Keratinocyte (primary cell): Measurements from ENCODE around the gene DIDO1. TPM values are rescaled to one million over a fixed set of nuclear protein-coding genes. Genes with fewer than 3 reads are reported as not detected.

ENCODE experiments used
- DNase-seq: peaks from one replicate; pipeline ENCODE4 v3.0.0-alpha.2; 2011; ENCODE audit warnings: low read depth, missing footprints, low spot score
- FAIRE-seq: peaks from 2 replicates; lab custom pipeline; 2011; peaks lifted over from hg19 to GRCh38; lab: Jason Lieb, UNC
- H2AFZ ChIP-seq: 2 replicates; pipeline ENCODE4 v1.6.0; 2012; ENCODE audit warnings: low read length, control low read depth, inconsistent platforms; ENCODE audit not compliant: control insufficient read depth
- H3K27ac ChIP-seq: 2 replicates; pipeline ENCODE4 v1.5.1; 2011; ENCODE audit warnings: low read length; ENCODE audit not compliant: control insufficient read depth, insufficient read depth
- H3K27me3 ChIP-seq: 3 replicates; pipeline ENCODE4 v1.6.0; 2011; ENCODE audit warnings: low read length; ENCODE audit not compliant: control insufficient read depth, insufficient read depth; ENCODE audit errors: extremely low read depth
- H3K36me3 ChIP-seq, 2 experiments: 2 replicates in 1 of 2; 3 replicates in 1 of 2; pipeline ENCODE4 v1.5.1; 2011; ENCODE audit warnings: low read length in 2 of 2, mild to moderate bottlenecking in 1 of 2; ENCODE audit not compliant: control insufficient read depth in 2 of 2, insufficient read depth in 2 of 2; ENCODE audit errors: extremely low read depth in 1 of 2
- H3K4me1 ChIP-seq: 3 replicates; pipeline ENCODE4 v1.5.1; 2011; ENCODE audit warnings: low read length; ENCODE audit not compliant: control insufficient read depth, insufficient read depth; ENCODE audit errors: extremely low read depth
- H3K4me2 ChIP-seq: 3 replicates; pipeline ENCODE4 v1.6.0; 2011; ENCODE audit warnings: low read depth, low read length; ENCODE audit not compliant: control insufficient read depth, insufficient read depth; ENCODE audit errors: extremely low read depth
- H3K4me3 ChIP-seq, 3 experiments: fragments of 200-600 bp in 1 of 3; sonication (generic) in 1 of 3; 2 replicates in 2 of 3; 3 replicates in 1 of 3; pipeline ENCODE4 v1.5.1; 2011 to 2016; ENCODE audit warnings: low read length in 3 of 3, mild to moderate bottlenecking in 3 of 3, control low read depth in 2 of 3, inconsistent platforms in 1 of 3, low read depth in 1 of 3, mixed read lengths in 1 of 3, mixed run types in 1 of 3, moderate library complexity in 1 of 3; ENCODE audit not compliant: control insufficient read depth in 2 of 3, insufficient read depth in 2 of 3; ENCODE audit errors: extremely low read depth in 1 of 3
- H3K79me2 ChIP-seq: 2 replicates; pipeline ENCODE4 v1.6.0; 2012; ENCODE audit warnings: low read length; ENCODE audit not compliant: control insufficient read depth, insufficient read depth
- H3K9ac ChIP-seq: 3 replicates; pipeline ENCODE4 v1.6.0; 2011; ENCODE audit warnings: low read length; ENCODE audit not compliant: control insufficient read depth, insufficient read depth; ENCODE audit errors: extremely low read depth
- H3K9me1 ChIP-seq: 3 replicates; pipeline ENCODE4 v1.6.0; 2011; ENCODE audit warnings: low read length; ENCODE audit not compliant: control insufficient read depth, insufficient read depth; ENCODE audit errors: extremely low read depth
- H3K9me3 ChIP-seq: 2 replicates; pipeline ENCODE4 v1.5.1; 2012; ENCODE audit warnings: low read depth, low read length; ENCODE audit not compliant: control insufficient read depth
- H4K20me1 ChIP-seq: 3 replicates; pipeline ENCODE4 v1.6.0; 2011; ENCODE audit warnings: low read length; ENCODE audit not compliant: control insufficient read depth, insufficient read depth; ENCODE audit errors: extremely low read depth
- CTCF ChIP-seq, 3 experiments: IDR thresholded peaks in 1 of 3; conservative IDR thresholded peaks in 1 of 3; optimal IDR thresholded peaks in 1 of 3; 2 replicates in 2 of 3; 3 replicates in 1 of 3; pipeline versions ENCODE3 to v1.5.1; 2011; ENCODE audit warnings: low read length in 3 of 3, mild to moderate bottlenecking in 3 of 3, moderate library complexity in 2 of 3, control low read depth in 1 of 3, inconsistent platforms in 1 of 3; ENCODE audit not compliant: insufficient read depth in 2 of 3; ENCODE audit errors: extremely low read depth in 1 of 3
- EZH2 ChIP-seq: IDR thresholded peaks from one replicate; pipeline ENCODE4 v1.6.1; 2012; ENCODE audit warnings: inconsistent platforms, mild to moderate bottlenecking, low read length, moderate library complexity
- dilution Hi-C: fragments of 300-500 bp; cut with MboI; formaldehyde crosslinking; loops from one replicate; pipeline ENCODE4 v1.7.0; 2020; ENCODE audit warnings: low sequenced_read_pairs; ENCODE audit not compliant: extremely low pct_ligation_motif_present
- polyA plus RNA-seq, 5 experiments: library from polyadenylated mRNA; depleted of rRNA in 3 of 5; stranded (reverse) in 3 of 5; stranded (forward) in 1 of 5; unstranded in 1 of 5; fragments of >200 nt; gene quantifications; 1 replicate in 1 of 5; 2 replicates in 3 of 5; 3 replicates in 1 of 5; pipeline versions ENCODE4 v1.2.1 to v1.2.3, GENCODE V29; 2011 to 2012; ENCODE audit warnings: missing spikeins in 2 of 5, low read depth in 1 of 5, low replicate concordance in 1 of 5

DIDO1 gene
- polyA plus RNA-seq, 1 donor (not counting 4 experiments of a cell fraction or from before 2014, with no cell fraction given): 14.2 TPM

- peaks cover 45 to 54% of the 10 kb centered on the region in 2 experiments for H3K36me3 ChIP-seq
- no peaks in the 10 kb centered on the region for H4K20me1 ChIP-seq
- FAIRE-seq (no peak), DNase-seq (no peak)
- H2AFZ ChIP-seq: no peak overlapping the region
- no peaks in the 10 kb centered on the region for H3K27me3 ChIP-seq
- H3K9ac ChIP-seq: no peak overlapping the region
- H3K4me3 ChIP-seq: no peak overlapping the region
- dilution Hi-C loops: no loop called here
- no peaks in the 10 kb centered on the region for H3K4me1 ChIP-seq
- H3K27ac ChIP-seq: no peak overlapping the region
- H3K9me1 ChIP-seq: no peaks in the 10 kb centered on the region
- no peaks in the 10 kb centered on the region for H3K9me3 ChIP-seq
- TF ChIP-seq EZH2: no peak
- TF ChIP-seq CTCF (optimal IDR thresholded peaks at IDR 0.05 in 1 of 3, IDR thresholded peaks at IDR 0.05 in 1 of 3, conservative IDR thresholded peaks at IDR 0.05 in 1 of 3; ENCODE audit: extremely low read depth in 1 of 3, insufficient read depth in 2 of 3, low read length in 3 of 3): no peak
- no peak overlapping the region for H3K4me2 ChIP-seq
- no peaks in the 10 kb centered on the region for H3K79me2 ChIP-seq
Observed at GRCh38 chr20:62889411-62889810, 36.9 kb downstream of the DIDO1 start.

- H3K9me1 ChIP-seq: no peaks in the 10 kb centered on the region
- TF ChIP-seq EZH2 (no peak), CTCF (optimal IDR thresholded peaks at IDR 0.05 in 1 of 3, IDR thresholded peaks at IDR 0.05 in 1 of 3, conservative IDR thresholded peaks at IDR 0.05 in 1 of 3; ENCODE audit: extremely low read depth in 1 of 3, insufficient read depth in 2 of 3, low read length in 3 of 3) (no peak)
- no peak overlapping the region for H3K4me2 ChIP-seq
- H3K9ac ChIP-seq: no peak overlapping the region
- H4K20me1 ChIP-seq: no peaks in the 10 kb centered on the region
- dilution Hi-C loops: no loop called here
- H3K79me2 ChIP-seq: no peaks in the 10 kb centered on the region
- no peak overlapping the region for H3K27ac ChIP-seq
- FAIRE-seq (no peak), DNase-seq (no peak)
- H3K9me3 ChIP-seq: no peaks in the 10 kb centered on the region
- H3K36me3 ChIP-seq: peaks cover 45 to 51% of the 10 kb centered on the region in 2 experiments
- no peak overlapping the region for H2AFZ ChIP-seq
- no peaks in the 10 kb centered on the region for H3K27me3 ChIP-seq
- no peaks in the 10 kb centered on the region for H3K4me1 ChIP-seq
- H3K4me3 ChIP-seq: no peak overlapping the region
Observed at GRCh38 chr20:62888910-62889309, 37.4 kb downstream of the DIDO1 start.
